OCI-M2 (cell line): Measurements from ENCODE around the gene STK32C.
"Not testable (repeated sequence)": the region's sequence is repeated elsewhere in the genome, so short reads cannot be mapped to it uniquely, and the experiment has no call there.

Experiments
- DNase-seq: peaks from one replicate; lab custom pipeline; 2025; ENCODE audit not compliant: unreplicated experiment; lab: John Stamatoyannopoulos, UW

STK32C gene

GRCh38 chr10:132302421-132303310 lies 5.1 kb downstream of the STK32C start:
- no peak for DNase-seq

DNA sequence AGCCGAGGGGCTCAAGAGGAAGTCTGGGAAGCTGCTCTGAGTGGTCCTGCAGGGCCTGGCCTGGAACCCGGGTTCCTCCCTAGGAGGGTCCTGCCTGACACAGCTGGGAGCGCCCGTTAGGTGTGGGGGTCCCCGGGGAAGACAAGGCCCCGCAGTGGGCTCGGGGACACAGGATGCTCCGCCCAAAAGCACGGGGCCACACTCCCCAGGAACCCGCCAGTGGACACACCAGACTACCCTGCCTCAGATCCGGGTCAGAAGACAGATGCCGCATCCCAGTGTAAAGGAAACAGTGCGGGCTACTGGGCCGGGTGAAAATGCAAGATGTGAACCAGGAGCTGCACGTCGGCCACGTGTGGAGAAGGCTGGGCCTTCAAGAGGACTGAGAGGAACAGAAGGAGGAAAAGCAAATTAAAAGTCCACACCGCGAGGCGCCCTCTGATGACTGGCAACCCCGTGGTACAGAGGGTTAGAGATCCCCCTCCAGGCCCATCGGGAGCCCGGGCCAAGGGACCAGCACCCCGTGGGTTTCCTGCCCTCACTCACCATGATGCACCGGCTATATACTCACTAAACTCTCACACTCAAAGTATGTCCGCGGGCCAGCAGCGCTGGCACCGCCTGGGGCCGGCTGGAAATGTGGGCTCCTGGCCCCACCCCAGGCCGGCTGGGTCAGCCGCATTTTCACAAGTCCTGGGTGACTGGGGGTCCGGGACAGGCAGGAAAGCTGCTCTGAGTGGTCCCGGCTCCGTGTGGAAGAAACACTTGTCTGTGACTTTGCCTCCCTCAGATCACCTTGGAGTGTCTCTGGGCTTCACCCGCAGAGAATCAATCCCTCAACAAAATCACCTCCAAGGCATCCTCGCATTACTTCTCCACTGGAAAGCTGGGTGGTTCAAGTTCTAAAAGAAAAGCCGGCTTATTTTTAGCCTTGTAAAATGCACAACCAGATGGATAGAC lies 6.1 kb downstream of the STK32C start:
- no peak for DNase-seq

DNA sequence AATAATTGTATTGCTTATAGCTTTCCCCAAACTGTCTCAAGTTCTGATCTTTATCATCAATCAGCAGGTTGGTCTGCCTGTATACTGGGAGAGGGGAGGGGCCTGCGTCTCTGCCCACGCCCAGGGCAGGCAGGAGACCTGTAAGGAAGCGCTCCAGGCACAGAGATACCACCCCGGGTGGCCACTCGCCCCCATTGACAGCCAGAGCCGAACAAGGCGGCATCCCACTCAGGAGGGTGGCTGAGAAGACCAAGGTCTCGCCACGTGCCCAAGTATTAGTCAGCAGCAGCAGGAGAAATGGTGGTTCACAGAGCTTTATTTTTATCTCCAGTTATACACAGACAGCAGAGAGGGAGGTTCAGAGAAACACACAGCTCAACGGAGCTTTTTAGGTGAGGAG lies 7.2 kb downstream of the STK32C start:
- DNase-seq, result no peak

DNA sequence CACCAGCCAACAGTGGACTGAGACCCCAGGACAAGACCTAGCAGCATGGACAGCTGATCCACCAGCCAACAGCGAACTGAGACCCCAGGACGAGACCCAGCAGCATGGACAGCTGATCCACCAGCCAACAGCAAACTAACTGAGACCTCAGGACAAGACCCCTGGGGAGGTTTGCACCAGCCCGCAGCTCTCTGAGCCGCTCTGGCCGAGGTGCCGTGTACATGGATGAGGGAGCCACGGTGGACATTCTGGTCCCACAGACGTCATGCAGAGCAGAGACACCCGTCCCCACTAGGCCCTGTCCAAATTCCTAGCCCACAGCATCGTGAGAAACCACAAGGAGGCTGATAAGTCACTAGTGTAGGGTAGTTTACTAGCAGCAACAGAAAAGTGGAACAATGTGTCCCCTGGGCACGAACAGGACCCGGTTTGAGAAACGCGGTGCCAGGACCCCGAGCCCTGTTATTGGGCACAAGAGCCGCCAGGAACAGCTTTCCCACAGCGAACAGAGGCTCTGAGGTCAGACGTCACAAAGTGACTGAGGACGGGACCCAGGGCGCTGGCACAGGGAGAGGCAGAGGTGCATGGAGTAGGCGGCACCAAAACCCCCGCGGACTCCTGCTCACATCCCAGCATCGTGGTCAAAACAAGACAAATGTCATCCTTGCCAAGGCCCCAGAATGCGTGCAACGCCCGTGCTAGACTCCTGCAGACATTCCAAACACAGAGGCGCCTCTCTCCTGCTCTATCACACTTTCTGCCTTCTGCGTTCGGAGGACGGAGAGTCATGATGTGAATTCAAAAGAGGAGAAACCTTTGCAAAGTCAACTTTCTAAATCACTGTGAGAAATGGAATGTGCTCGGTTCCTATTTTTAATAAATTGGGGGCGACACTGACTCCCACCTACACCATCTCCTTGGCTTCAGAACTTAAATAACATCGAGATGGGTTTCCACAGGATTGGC lies 8.1 kb downstream of the STK32C start:
- DNase-seq, result no peak

DNA sequence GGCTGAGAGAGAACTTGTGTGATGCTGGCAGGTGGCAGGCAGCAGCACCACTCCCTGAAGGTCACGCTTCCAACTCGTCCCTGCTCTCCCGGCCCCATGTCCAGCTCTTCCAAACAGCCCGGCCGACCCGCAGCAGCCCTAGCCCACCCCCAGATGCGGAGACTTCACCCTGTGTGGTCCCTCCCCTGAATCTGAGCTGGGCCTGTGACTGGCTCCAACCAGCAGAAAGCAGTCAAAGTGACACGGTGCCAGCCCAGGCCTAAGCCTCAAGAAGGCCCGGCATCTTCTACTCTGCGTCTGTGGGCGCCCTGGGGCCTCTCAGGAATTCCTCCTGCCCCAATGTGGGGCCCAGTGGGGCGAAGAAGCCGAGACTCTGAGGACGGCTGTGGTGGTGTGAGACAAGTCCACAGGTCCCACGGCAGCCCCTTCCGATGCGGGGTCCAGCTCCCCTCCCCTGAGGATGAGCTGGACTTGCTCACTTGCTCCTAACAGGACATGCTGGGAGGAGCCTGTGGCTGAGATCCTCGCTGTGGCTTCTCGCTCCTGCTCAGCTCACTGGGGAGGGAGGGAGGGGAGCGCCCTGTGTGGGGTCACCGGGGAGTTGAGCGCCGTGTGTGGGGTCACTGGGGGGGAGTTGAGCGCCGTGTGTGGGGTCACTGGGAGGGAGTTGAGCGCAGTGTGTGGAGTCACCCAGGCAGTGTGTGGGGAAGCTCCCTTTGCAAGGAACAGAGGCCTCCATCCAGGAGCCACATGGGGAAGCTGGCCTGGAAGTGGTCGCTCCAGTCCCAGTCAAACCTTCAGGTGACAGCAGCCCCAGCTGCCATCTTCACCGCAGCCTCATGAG lies 9.5 kb downstream of the STK32C start:
- no peak for DNase-seq

DNA sequence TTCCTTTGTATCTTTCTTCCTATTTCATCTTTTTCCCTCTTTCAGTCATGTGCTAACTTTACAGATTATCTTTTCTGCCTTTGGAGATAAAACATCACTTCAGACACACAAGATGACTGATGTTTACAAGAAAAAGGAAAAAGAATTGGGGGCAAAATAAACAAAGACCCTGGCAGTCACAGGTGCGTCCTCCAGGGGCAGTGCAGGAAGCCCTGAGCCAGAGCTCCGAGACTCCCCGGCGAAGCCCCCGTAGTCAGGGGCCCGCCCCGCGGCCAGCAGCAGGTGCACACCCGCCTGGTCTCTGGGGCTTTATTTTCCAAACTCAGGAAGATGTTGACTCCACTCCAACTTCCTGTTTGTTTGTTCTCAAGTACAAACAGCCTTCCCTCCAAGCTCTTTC lies 10.2 kb downstream of the STK32C start:
- no peak for DNase-seq

GRCh38 chr10:132296666-132297443 lies 10.9 kb downstream of the STK32C start:
- no peak for DNase-seq

GRCh38 chr10:132295481-132295880 lies 12.3 kb downstream of the STK32C start:
- not testable (repeated sequence) for DNase-seq

DNA sequence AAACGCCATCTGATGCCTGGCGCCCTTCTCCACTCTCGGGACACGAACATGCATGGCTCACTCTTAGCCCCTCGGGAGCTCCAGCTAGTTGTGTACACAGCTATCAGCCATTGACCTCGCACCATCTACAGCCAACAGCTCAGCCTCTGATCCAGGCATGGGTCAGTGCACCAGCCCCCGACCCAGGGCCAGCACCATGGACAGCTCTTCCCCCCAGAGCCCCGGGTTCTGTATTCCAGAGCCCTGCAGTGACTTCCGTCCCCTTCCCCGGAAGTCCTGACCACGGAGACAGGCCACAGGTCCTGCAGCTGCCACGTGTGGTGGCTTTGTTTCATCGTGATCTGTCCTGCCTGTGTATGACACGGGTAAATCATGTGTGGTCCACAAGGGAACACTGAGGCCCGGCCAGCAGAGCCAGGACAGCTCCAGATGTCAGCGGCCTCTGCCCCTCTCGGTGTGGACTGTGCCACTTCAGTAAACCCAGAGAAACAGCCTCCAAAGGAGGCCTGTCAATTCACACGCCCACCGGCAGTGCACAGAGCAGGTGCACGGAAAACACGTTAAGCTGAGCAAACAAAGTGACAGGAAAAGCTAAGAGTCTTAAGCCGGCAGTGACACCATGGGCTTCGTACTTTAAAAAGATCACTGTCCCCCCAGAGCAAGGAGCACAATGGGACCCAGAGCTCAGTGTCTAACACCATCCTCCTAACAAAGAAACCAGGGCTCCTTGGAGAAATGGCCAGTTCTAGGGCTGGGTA lies 13.0 kb downstream of the STK32C start:
- DNase-seq, result no peak

DNA sequence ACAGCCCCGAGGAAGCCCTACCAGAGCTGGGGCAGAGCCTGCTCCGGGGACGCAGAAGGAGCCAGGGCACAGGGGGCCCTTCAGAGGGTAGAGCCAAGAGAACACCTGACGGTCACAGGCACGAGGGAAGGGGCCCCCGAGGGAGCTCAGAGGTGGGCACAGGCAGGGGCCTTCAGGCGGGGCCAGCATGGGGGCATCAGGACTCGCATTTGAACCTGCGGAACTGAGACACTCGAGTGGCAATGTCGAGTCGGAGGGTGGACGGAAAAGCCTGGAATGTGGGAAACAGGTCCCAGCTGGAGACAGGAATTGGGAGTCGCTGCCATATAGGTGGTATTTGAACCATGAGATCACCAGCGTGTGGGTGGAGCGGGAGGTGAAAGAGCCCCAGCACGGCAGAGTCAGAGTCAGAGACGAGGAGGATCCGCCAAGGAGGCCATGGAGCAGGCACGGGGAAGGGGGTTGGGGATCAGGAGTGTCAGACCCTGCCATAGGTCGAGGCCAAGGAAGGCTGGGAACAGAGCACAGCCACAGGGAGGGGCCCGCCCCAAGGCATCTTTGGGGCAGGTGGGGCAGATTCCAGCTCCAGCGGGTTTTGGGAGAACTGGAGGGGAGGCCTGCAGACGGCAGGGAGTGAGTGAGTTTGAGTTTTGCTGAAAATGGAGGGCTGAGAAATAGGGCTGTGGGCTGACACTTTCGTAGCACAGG lies 13.8 kb downstream of the STK32C start:
- no peak for DNase-seq

DNA sequence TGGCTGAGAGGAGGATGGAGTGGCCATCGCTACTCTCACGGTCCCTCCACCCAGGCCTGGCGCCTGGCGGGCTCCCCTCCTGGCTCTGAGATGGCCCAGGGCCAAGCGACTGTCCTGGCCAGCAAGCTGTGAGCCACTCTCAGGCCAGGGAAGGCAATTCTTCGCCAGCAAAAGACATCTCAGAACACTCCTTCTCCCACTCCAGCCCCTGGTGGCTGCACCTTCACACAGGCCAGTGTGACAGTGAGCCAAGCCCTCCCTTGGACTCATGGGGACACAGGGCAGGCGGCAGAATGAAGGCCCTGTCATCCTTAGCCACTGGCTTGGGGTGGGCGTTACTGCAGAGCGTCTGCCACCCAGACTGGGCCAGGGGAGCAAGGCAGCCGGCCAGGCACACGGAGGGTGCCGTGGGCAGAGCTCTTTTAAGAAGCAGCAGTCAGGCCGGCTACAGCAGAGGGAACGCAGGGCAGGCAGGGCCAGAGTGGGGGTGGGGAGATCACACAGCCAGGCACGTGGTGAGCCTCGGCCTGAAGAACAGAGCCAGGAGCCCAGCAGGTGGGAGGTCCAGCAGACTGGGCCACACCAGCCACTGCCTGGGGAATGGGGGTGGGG lies 14.4 kb downstream of the STK32C start:
- DNase-seq, result no peak

- no peak for DNase-seq
Measured at GRCh38 chr10:132292287-132293200, 15.2 kb downstream of the STK32C start.

DNA sequence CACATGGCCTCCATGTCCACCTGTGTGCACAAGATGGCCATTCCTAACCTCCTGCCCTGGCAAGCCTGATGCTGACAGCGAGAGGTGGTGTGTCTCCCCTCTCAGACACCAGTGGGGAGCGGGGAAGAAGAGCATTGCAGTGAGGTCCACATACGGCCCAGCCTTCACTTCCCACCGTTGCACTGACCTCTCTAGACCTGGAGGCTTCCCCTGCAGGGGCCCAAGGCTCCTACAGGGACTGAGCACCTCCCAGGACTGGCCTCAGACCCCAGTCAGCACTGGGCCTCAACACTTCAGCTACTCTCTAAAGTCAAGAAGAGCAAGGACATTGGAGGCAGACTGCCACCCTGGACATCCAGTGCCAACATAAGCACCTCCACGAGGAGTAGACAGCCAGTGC lies 15.9 kb downstream of the STK32C start:
- no peak for DNase-seq

GRCh38 chr10:132290631-132291030 lies 17.1 kb downstream of the STK32C start:
- no peak for DNase-seq

- DNase-seq, result no peak
Measured at GRCh38 chr10:132289439-132289838, 18.3 kb downstream of the STK32C start.
